SIG-M5 treated with dmso at 0.1 percent for 504 hours (cell line): ENCODE results near the gene LRG1.

Experiments
- DNase-seq: peaks from one replicate; lab custom pipeline; 2025; ENCODE audit not compliant: unreplicated experiment; lab: John Stamatoyannopoulos, UW

Gene LRG1

GRCh38 chr19:4539693-4540581 is at the start of gene LRG1:
Gene LRG1, minus strand, starts transcription at chr19:4540036. Its CDS starts 23 bp downstream, at chr19:4540013.
- peak; percentile 76 for DNase-seq

GRCh38 chr19:4588291-4588761 is 48.5 kb upstream of the LRG1 start:
- DNase-seq: no peak

- DNase-seq: no peak
Measured at GRCh38 chr19:4587527-4587926, 47.7 kb upstream of the LRG1 start.

- DNase-seq: no peak
Measured at GRCh38 chr19:4586691-4587090, 46.9 kb upstream of the LRG1 start.

GRCh38 chr19:4586245-4586644 is 46.4 kb upstream of the LRG1 start:
- no peak for DNase-seq

- DNase-seq: no peak
Measured at GRCh38 chr19:4585556-4585955, 45.7 kb upstream of the LRG1 start.

- DNase-seq: no peak
Measured at GRCh38 chr19:4584670-4585460, 45.0 kb upstream of the LRG1 start.

- DNase-seq: no peak
Measured at GRCh38 chr19:4583961-4584669, 44.3 kb upstream of the LRG1 start.

GRCh38 chr19:4582980-4583842 is 43.4 kb upstream of the LRG1 start:
- DNase-seq: no peak

- DNase-seq: no peak
Measured at GRCh38 chr19:4581666-4582553, 42.1 kb upstream of the LRG1 start.

- DNase-seq: no peak
Measured at GRCh38 chr19:4580961-4581665, 41.3 kb upstream of the LRG1 start.

- DNase-seq: no peak
Measured at GRCh38 chr19:4580021-4580901, 40.4 kb upstream of the LRG1 start.

GRCh38 chr19:4579389-4579788 is 39.6 kb upstream of the LRG1 start:
- no peak for DNase-seq

GRCh38 chr19:4578552-4579248 is 38.9 kb upstream of the LRG1 start:
- no peak for DNase-seq

- no peak for DNase-seq
Measured at GRCh38 chr19:4577020-4577782, 37.4 kb upstream of the LRG1 start.
